Fibroblast of lung (primary cell): ENCODE results near the gene AMMECR1. TPM values are rescaled to one million over a fixed set of nuclear protein-coding genes. Genes with fewer than 3 reads are reported as not detected.

ENCODE experiments used
- DNase-seq, 2 donors: peaks; one replicate each; pipeline versions ENCODE4 v3.0.0 to v3.0.0-alpha.2; 2010; ENCODE audit warnings: low read depth in 2 of 2
- H2AFZ ChIP-seq: 2 replicates; pipeline ENCODE4 v1.5.1; 2012; ENCODE audit warnings: low read length, control low read depth, inconsistent platforms
- H3K27ac ChIP-seq: 2 replicates; pipeline ENCODE4 v1.5.1; 2011; ENCODE audit warnings: low read length, control low read depth; ENCODE audit not compliant: insufficient read depth
- H3K27me3 ChIP-seq: 2 replicates; pipeline ENCODE4 v1.5.1; 2011; ENCODE audit warnings: mild to moderate bottlenecking, low read length; ENCODE audit not compliant: control insufficient read depth, insufficient read depth
- H3K36me3 ChIP-seq: 2 replicates; pipeline ENCODE4 v1.5.1; 2011; ENCODE audit warnings: low read length; ENCODE audit not compliant: control insufficient read depth, insufficient read depth
- H3K4me1 ChIP-seq: 2 replicates; pipeline ENCODE4 v1.5.1; 2011; ENCODE audit warnings: low read length; ENCODE audit not compliant: control insufficient read depth, insufficient read depth; ENCODE audit errors: extremely low read depth
- H3K4me2 ChIP-seq: 2 replicates; pipeline ENCODE4 v1.5.1; 2011; ENCODE audit warnings: low read length, control low read depth; ENCODE audit not compliant: insufficient read depth; ENCODE audit errors: extremely low read depth
- H3K4me3 ChIP-seq, 4 experiments: fragments of 200-600 bp in 1 of 4; sonication (generic) in 1 of 4; replicated peaks in 1 of 4; 2 replicates each; pipeline ENCODE4 v1.5.1; 2011 to 2016; ENCODE audit warnings: low read length in 4 of 4, low read depth in 3 of 4, mild to moderate bottlenecking in 3 of 4, control low read depth in 2 of 4, inconsistent platforms in 1 of 4, mixed read lengths in 1 of 4; ENCODE audit not compliant: insufficient read depth in 1 of 4; ENCODE audit errors: control extremely low read depth in 1 of 4
- H3K79me2 ChIP-seq: 2 replicates; pipeline ENCODE4 v1.5.1; 2012; ENCODE audit warnings: mild to moderate bottlenecking, low read length, inconsistent platforms; ENCODE audit not compliant: control insufficient read depth, insufficient read depth
- H3K9ac ChIP-seq: 2 replicates; pipeline ENCODE4 v1.5.1; 2011; ENCODE audit warnings: mild to moderate bottlenecking, low read length, control low read depth; ENCODE audit not compliant: insufficient read depth
- H3K9me3 ChIP-seq: 2 replicates; pipeline ENCODE4 v1.5.1; 2012; ENCODE audit warnings: low read depth, low read length; ENCODE audit not compliant: control insufficient read depth, insufficient read depth
- H4K20me1 ChIP-seq: 2 replicates; pipeline ENCODE4 v1.5.1; 2011; ENCODE audit warnings: low read length; ENCODE audit not compliant: control insufficient read depth, insufficient read depth; ENCODE audit errors: extremely low read depth
- CTCF ChIP-seq, 2 donors: IDR thresholded peaks in 1 of 2; conservative IDR thresholded peaks in 1 of 2; 1 replicate in 1 of 2; 2 replicates in 1 of 2; pipeline ENCODE4 v1.5.1; 2011 to 2012; ENCODE audit warnings: low read length in 2 of 2, control low read depth in 1 of 2, inconsistent platforms in 1 of 2, low read depth in 1 of 2, mild to moderate bottlenecking in 1 of 2
- EZH2 ChIP-seq: IDR thresholded peaks from 2 replicates; pipeline ENCODE4 v1.5.1; 2012; ENCODE audit warnings: low read length, control low read depth, mild to moderate bottlenecking; ENCODE audit errors: missing control alignments
- polyA plus RNA-seq, 2 donors: library from polyadenylated mRNA; depleted of rRNA in 1 of 2; stranded (reverse) in 1 of 2; unstranded in 1 of 2; fragments of >200 nt; gene quantifications; 2 replicates each; pipeline ENCODE4 v1.2.1, GENCODE V29; 2011 to 2012; ENCODE audit warnings: missing spikeins in 1 of 2
- total RNA-seq: library from RNA; depleted of rRNA; stranded (reverse); fragments of >200 nt; gene quantifications from 2 replicates; pipeline ENCODE4 v1.2.1, GENCODE V29; 2014

The AMMECR1 gene
- total and polyA plus RNA-seq, 2 donors (not counting 1 experiment from before 2014, with no cell fraction given) = 7.6 to 9.2 TPM

- H3K36me3 ChIP-seq = no peaks in the 10 kb centered on the region
- no peak for DNase-seq
Observed at GRCh38 chrX:110327336-110327735, 9.5 kb upstream of the AMMECR1 start.

GRCh38 chrX:110326712-110327111 lies 8.8 kb upstream of the AMMECR1 start:
- TF ChIP-seq EZH2 (no peak), CTCF (conservative IDR thresholded peaks at IDR 0.05 in 1 of 2, IDR thresholded peaks at IDR 0.05 in 1 of 2; ENCODE audit: low read depth in 1 of 2, low read length in 2 of 2) (no peak)
- Histone ChIP-seq H2AFZ (no peak overlapping the region), H3K4me1 (no peaks in the 10 kb centered on the region), H3K36me3 (no peaks in the 10 kb centered on the region), H3K9ac (no peak overlapping the region), H3K9me3 (no peaks in the 10 kb centered on the region), H3K4me2 (no peak overlapping the region), H3K27me3 (no peaks in the 10 kb centered on the region), H3K4me3 (no peak overlapping the region), H3K79me2 (no peaks in the 10 kb centered on the region), H3K27ac (no peak overlapping the region), H4K20me1 (no peaks in the 10 kb centered on the region)
- DNase-seq = no peak

More at GRCh38 chrX:110327336-110327735, 9.5 kb upstream of the AMMECR1 start:
- Histone ChIP-seq H3K4me1 (no peaks in the 10 kb centered on the region), H3K4me3 (no peak overlapping the region), H3K9ac (no peak overlapping the region), H3K9me3 (no peaks in the 10 kb centered on the region), H3K4me2 (no peak overlapping the region), H3K79me2 (no peaks in the 10 kb centered on the region), H4K20me1 (no peaks in the 10 kb centered on the region), H2AFZ (no peak overlapping the region), H3K27ac (no peak overlapping the region), H3K27me3 (no peaks in the 10 kb centered on the region)
- TF ChIP-seq CTCF (conservative IDR thresholded peaks at IDR 0.05 in 1 of 2, IDR thresholded peaks at IDR 0.05 in 1 of 2; ENCODE audit: low read depth in 1 of 2, low read length in 2 of 2) = no peak
- no peak for TF ChIP-seq EZH2

- H3K27ac ChIP-seq = no peak overlapping the region
- no peaks in the 10 kb centered on the region for H3K4me1 ChIP-seq
- peak in 1 of 2 donors; percentile 23 for DNase-seq
- no peaks in the 10 kb centered on the region for H3K27me3 ChIP-seq
- H4K20me1 ChIP-seq = no peaks in the 10 kb centered on the region
- H3K79me2 ChIP-seq = peaks cover under 1% of the 10 kb centered on the region
- no peaks in the 10 kb centered on the region for H3K9me3 ChIP-seq
- H3K36me3 ChIP-seq = no peaks in the 10 kb centered on the region
- H3K4me2 ChIP-seq = no peak overlapping the region
- H2AFZ ChIP-seq = no peak overlapping the region
- no peak for TF ChIP-seq EZH2
- no peak for TF ChIP-seq CTCF (conservative IDR thresholded peaks at IDR 0.05 in 1 of 2, IDR thresholded peaks at IDR 0.05 in 1 of 2; ENCODE audit: low read depth in 1 of 2, low read length in 2 of 2)
- no peak overlapping the region for H3K4me3 ChIP-seq
- H3K9ac ChIP-seq = no peak overlapping the region
Observed at GRCh38 chrX:110322603-110323002, 4.7 kb upstream of the AMMECR1 start.
